AG20443 (cell line): ENCODE results near the gene PRSS1.
A peak's percentile ranks its signal among the peaks of the same experiment; 100 is the strongest.
"Not testable (repeated sequence)": the region's sequence is repeated elsewhere in the genome, so short reads cannot be mapped to it uniquely, and the experiment has no call there.

Source experiments
- DNase-seq: peaks from one replicate; pipeline ENCODE4 v3.0.0; 2012; ENCODE audit warnings: low spot score, mixed read lengths

The PRSS1 gene

DNA sequence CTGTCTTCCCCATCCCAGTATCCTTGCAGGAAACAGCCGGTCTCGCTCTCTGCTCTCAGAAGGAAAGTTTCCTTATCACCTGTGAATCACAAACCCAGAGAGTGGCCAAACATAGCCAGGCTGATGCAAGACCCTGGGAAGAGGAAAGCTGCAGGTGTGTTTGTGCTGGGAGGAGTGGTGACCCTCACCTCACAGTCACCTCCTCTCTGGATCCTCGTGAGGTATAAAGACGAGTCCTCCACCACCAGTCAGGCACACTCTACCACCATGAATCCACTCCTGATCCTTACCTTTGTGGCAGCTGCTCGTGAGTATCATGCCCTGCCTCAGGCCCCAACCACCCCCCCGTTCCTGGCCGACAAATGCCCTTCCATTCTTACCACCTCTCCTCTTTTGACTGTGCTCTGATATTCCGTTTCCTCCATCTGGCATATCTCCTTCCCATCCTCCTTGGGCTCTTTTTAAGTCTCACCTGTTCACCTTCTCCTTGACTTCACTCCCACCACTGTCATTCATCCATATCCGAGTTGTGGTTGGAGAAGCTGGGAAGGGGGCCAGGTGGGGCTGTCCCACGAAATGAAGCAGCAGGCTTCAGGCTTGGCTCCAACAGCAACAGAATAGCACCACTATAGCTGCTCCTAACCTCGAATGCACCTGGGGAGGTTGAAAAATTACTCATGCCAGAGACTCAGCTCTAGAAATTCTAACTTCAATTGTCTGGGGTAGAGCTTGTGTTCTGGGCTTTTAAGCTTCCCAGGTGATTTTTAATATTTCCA is at the start of gene PRSS1:
Gene PRSS1, plus strand, starts transcription at position 255 of the 776 bp plus-strand sequence. Its CDS starts 13 bp downstream, at position 268.
- no peak for DNase-seq

DNA sequence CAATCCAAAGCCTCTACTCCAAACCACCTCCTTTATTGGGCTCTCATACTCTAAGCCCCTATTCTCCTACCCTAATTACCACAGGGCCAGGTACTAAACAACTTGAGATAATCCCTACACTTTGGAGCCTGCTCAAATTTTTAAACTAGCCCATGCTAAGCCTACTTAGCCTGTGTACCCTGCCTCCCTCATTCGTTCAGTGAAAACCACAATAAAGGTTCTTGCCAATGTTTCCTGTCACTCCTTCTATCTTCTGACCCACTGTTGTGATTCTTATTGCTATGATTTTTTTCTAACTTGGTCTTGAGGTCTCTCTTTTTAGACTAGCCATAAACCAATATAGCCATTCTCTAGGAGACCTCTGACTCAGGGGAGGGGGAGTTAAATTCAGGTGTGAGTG is 48.3 kb upstream of the PRSS1 start:
- DNase-seq: not testable (repeated sequence)

DNA sequence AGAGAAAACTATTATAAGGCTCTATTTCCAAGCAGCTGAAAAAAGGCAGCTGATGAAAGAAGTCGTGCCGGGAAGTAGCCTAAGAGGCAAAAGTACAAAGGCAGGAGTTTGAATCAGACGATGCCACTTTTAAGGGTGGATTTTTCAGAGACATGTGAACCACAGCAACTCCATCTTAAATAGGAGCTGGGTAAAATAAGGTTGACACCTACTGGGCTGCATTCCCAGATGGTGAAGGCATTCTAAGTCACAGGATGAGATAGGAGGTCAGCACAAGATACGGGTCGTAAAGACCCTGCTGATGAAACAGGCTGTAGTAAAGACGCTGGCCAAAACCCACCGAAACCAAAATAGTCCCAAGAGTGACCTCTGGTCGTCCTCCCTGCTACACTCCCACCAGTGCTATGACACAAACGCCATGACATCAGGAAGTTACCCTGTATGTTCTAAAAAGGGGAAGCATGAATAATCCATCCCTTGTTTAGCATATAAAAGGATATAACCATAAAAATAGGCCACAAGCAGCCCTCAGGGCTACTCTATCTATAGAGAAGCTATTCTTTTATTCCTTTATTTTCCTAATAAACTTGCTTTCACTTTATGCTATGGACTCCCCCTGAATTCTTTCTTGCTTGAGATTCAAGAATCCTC is 45.5 kb upstream of the PRSS1 start:
- DNase-seq: no peak

DNA sequence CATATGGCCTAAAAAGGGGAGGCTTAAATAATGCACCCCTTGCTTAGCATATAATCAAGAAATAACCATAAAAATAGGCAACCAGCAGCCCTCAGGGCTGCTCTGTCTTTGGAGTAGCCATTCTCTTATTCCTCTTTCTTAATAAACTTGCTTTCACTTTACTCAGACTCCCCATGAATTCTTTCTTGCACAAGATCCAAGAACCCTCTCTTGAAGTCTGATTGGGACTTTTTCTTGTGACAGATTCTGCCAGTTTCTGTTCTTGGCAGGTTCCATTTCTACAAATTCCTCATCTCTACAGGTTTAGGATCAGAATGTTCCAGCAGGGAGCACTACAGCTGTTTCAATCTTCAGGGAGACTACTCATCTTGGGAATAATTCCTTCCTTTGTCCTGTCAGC is 40.5 kb upstream of the PRSS1 start:
- DNase-seq: not testable (repeated sequence)

DNA sequence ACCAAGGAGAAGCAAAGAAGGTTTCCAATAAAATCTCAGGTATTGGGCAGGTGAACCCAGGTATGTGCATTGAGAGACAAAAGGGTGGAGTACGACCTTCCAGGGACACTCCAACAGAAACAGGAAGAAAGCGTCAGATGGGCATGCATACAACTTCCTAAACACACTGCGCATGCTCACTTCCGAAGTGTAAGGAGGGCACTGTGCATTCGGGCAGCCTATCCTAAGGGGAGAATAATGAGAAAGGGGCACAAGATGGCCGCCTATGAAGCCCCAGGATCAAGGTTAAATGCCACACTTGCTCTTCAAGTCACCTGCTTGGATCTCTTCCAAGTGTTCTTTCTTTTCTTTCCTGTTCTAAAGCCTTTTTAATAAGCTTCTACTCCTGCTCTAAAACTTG is 39.4 kb upstream of the PRSS1 start:
- no peak for DNase-seq

- DNase-seq: no peak
Measured at GRCh38 chr7:142711196-142711595, 38.1 kb upstream of the PRSS1 start.

DNA sequence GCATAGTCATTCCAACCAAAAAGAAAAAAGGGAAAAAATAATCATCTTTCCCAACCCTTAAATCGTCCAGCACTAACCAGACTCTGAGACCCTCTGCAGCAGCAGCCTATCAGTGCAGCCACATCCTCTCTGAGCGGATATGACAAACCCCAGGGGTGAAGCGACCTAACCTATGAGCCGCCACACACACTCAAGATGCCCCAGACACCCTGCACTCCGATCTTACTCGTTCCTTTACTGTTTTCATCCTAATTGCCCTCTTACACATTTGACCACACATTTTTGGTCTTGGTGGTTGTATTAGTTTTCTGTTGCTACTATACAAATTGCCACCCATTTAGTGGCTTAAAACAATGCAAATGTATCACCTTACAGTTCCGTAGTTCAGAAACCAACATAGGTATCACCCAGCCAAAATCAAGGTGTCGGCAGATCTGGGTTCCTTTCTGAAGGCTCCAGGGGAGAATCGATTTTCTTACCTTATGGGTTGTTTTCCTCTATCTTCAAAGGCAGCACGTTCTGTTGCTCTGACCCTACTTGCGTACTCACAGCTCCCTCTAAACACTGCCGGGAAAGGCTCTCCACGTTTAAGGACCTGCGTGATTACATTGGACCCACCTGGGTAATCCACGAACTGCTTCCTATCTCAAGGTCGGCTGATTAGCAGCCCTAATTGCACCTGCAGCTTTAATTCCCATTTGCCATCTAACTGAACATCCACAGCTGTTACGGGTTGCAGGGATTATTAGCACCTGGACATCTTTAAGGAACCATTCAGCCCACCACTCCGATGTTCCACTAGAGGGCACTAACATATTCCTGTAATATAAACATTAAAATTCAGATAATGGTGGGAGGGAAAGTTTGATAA is 37.3 kb upstream of the PRSS1 start:
- peak; percentile 30 for DNase-seq

DNA sequence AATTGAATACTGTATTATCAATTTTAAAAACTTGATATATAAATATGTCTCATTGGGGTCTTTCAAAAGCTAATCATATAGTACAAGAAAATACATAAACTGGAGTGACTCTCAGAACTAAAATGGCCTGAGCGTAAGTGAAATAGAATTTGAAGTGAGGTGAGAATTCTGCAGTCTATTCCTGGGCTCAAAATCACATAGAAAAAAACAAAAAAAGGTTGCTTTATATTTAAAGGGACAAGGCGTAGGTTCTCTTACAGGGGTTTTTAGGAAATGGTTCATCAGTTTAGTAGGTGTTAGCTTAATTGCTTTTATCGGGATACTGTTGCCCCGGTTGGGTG is 36.7 kb upstream of the PRSS1 start:
- no peak for DNase-seq

DNA sequence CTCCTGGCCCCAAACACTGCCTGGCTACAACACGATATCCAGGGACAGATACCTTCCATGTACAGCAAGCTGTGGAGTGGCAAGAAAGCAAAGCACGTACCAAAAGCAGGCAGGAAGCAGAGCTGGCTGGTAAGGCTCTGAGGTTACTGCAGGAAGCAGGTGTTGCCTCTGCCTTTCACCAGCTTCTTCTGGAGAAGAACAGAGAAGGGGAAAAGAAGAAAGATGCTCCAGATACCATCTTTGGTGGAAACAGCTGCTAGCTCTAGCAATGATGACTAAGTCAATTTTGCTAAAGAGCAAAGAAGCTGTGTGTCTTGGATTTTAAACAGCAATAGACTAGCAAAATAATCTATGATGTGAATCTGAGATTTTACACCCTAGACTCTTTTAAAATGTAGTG is 34.9 kb upstream of the PRSS1 start:
- DNase-seq: no peak

DNA sequence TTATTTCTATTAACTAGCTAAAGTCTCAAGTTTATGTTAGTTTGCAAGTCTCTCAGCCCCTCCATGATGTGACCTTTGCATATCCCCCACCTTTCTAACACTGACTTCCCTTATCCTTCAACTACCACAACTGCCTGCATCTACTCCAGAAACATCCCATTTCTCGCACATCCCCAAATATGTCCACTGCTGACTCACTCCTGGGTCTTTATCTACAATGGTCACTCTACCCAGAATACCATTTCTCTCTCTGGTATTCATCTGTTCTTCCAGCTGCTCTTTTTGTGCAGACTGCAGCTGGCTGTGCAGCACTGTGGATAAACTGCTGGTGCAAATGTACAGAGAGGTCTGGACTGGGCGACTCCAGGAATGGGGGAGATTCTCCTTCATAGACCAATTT is 32.7 kb upstream of the PRSS1 start:
- DNase-seq: no peak

- no peak for DNase-seq
Measured at GRCh38 chr7:142717453-142717852, 31.8 kb upstream of the PRSS1 start.

DNA sequence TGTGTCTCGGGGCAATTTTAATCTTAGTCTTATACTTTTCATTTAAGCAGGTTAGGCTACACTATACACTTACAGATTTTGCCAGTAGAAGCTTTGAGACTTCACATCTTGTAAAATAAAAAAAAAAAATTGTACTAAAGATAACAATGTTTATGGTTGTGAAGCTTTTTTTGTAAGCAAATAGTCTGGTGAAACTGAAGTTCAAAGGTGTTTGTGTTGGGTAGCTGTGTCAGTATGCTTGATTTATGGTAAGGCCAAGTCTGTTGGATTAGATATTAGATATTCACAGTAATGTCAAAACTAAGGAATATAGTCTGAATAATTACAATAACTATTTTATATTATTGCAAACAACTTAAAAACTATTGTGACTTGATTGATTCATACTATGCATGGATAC is 31.0 kb upstream of the PRSS1 start:
- DNase-seq: no peak

DNA sequence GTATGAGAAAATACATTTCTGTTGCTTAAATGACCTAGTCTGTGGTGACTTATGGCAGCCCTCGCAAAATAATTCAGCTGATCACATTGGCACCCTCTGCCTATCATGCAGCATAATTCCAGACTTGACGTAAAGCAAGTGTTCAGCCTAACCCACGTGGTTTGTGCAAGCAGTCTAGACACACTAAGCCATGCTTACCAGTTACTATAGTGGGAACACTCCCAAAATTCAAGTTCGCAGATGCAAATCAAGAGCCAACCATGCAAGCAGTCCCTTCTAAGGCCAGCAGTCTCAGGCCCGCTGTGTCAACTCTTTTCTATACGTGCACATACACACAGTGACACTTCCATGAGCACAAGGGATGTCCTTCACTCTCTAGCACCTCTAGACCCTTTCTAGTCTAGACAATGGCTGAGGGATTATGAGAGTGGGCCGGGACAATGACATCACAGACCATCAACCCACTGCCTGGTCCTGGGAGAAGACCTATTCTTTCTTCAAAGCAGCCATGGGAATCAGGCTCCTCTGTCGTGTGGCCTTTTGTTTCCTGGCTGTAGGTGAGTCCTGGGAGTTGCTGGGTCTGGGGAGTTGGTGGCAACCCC is 29.0 kb upstream of the PRSS1 start:
- DNase-seq: no peak

- no peak for DNase-seq
Measured at GRCh38 chr7:142720986-142721385, 28.3 kb upstream of the PRSS1 start.

GRCh38 chr7:142722248-142722794 is 27.0 kb upstream of the PRSS1 start:
- DNase-seq: no peak

GRCh38 chr7:142733271-142733670 is 16.0 kb upstream of the PRSS1 start:
- no peak for DNase-seq

DNA sequence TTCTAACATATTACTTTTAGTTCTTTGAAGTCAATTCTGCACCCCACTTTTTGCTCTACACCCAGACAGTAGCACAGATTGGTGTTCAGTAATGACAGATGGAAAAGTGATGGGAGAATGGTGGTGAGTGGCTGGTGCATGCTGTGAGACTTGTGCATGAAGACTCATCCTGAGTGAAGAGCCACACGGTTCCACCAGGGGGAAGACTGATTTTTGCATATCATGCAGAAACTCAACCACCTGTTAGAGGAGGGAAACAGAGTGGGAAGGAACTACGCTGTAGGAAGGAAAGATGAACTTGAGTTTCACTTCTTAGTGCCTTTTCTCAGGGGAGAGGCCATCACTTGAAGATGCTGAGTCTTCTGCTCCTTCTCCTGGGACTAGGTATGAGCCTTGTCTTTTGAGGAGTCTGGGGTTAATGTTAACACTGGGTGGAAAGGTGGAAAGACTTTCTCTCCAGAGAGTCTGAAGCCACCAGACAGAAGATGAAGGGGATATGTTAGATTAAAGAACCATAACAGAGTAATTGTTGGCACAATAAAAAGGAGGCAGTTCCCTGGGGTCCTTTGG is 9.3 kb upstream of the PRSS1 start:
- DNase-seq: no peak

- no peak for DNase-seq
Measured at GRCh38 chr7:142740786-142741185, 8.5 kb upstream of the PRSS1 start.

- DNase-seq: not testable (repeated sequence)
Measured at GRCh38 chr7:142741932-142742331, 7.3 kb upstream of the PRSS1 start.

- DNase-seq: no peak
Measured at GRCh38 chr7:142745091-142745635, 4.1 kb upstream of the PRSS1 start.

GRCh38 chr7:142745745-142746144 is 3.5 kb upstream of the PRSS1 start:
- DNase-seq: no peak
